GM12892 (cell line): ENCODE measurements around the gene RASA3.

Experiments used
- DNase-seq: peaks from one replicate; pipeline ENCODE4 v3.0.0; 2011; ENCODE audit not compliant: insufficient read length
- FAIRE-seq: peaks from 2 replicates; lab custom pipeline; 2011; peaks lifted over from hg19 to GRCh38; lab: Jason Lieb, UNC
- POLR2A ChIP-seq: IDR thresholded peaks from 2 replicates; pipeline ENCODE4 v1.6.1; 2011; ENCODE audit warnings: low read depth, low read length, control low read depth
- POLR2AphosphoS5 ChIP-seq: IDR thresholded peaks from 2 replicates; pipeline ENCODE4 v1.6.1; 2011; ENCODE audit warnings: low read depth, low read length, control low read depth
- TAF1 ChIP-seq: IDR thresholded peaks from 2 replicates; pipeline ENCODE4 v1.6.1; 2011; ENCODE audit warnings: low read depth, mild to moderate bottlenecking, control low read depth, low read length, borderline replicate concordance

The RASA3 gene

DNA sequence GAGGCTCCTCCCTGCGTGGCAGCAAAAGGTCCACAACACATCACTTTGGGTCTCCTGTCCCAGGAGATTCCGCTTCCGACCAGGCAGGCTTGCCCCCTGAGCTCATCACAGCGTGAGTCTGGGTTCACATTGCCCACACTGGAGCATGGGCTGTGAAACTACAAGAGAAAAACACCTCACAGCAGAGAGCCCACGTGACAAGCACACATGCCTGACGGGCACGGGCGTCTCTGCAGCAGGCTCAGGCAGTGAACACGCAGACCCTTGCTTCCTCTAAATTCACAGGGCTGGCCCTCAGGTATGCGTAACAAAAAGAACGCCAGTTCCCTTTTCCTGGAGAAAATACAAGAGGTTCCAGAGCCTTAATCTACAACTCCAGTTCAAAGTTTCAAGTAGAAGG lies 41.9 kb downstream of the RASA3 start:
- TF ChIP-seq TAF1, result no peak
- TF ChIP-seq POLR2A, result no peak
- no peak for TF ChIP-seq POLR2AphosphoS5
- FAIRE-seq (no peak), DNase-seq (no peak)

DNA sequence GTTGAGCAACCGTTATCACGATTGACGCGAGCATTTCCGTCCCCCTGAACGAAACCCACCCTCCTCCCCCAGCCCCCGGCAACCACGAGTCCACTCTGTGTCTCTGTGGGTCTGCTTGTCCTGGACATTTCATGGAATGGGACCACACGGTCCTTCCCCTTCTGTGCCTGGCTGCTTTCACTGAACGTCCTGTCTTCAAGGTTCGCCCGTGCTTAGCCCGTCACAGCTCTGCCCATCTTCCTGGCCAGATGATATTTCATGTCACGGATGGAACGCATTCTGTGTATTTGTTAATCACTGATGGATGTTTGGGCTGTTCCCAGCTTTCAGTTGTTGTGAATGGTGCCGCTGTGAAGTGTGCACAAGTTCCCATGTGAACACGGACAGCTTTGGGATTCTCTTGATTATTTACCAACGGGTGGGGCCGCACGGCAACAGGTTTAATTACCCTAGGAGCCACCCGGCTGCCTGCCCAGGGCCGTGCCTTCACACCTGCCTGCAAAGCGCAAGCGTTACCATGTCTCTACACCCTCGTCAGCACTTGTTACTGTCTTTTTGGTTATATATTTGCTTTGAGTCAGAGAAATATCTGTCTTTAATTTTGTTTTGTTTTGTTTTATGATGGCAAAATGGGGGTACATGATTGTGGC lies 42.5 kb downstream of the RASA3 start:
- no peak for DNase-seq
- FAIRE-seq, result no peak
- no peak for TF ChIP-seq POLR2A
- TF ChIP-seq POLR2AphosphoS5, result no peak
- TF ChIP-seq TAF1, result no peak

DNA sequence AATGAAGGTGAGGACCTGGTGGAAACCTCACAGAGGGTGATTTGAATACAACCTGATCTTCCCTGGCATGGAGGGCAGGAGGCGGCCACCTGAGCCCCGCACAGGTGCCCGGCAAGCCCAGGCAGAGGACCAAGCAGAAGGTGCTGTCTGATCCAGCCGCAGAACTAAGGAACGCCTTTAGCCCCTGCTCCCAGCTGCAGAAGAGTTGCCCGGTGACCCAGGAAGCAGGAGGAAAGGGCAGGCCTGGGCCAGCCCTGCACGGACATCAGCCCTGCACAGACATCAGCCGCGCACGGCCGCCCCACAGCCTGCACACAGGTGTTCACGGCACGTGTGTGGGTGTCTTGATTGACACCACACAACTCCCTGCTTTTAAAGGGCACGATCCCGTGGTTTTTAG lies 43.1 kb downstream of the RASA3 start:
- DNase-seq (no peak), FAIRE-seq (no peak)
- TF ChIP-seq POLR2A (no peak), TAF1 (no peak), POLR2AphosphoS5 (no peak)

DNA sequence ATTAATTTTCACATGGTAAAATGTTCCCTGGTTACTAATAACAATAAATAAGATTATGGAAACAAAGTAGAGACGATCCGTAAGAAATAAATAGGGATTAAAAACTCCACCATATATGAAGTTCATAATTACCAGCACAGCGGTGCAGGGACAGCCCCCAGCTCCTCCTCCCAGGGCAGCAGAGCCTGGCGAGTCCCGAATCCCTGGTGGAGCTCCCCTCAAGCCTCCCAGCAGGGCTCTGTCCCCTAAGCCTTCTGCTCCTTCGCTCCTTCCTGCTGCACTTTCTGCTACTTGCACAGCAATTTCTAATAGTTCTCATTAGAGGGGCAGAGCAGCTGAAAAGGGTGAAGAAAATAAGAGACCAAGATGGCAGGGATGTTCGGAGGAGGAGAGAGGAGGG lies 43.6 kb downstream of the RASA3 start:
- FAIRE-seq (no peak), DNase-seq (no peak)
- TF ChIP-seq POLR2AphosphoS5 (no peak), POLR2A (no peak), TAF1 (no peak)

DNA sequence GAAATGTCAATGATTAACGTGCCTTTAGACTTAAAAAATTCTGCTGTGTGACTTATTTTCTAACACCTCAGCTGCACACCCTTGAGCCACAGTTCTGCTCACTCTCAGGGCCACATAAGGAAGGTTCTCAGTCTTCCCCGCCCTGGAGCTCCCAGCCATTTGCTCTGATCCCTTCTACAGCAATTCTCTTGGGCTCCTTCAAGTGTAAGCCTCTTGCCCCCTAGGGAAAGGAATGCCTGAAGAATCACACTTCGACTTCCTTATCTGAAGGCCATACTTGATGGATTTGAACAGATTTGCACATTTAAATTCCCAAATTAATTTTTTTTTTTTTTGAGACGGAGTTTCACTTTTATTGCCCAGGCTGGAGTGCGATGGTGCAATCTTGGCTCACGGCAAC lies 44.2 kb downstream of the RASA3 start:
- no peak for FAIRE-seq
- no peak for DNase-seq
- TF ChIP-seq TAF1 (no peak), POLR2A (no peak), POLR2AphosphoS5 (no peak)

DNA sequence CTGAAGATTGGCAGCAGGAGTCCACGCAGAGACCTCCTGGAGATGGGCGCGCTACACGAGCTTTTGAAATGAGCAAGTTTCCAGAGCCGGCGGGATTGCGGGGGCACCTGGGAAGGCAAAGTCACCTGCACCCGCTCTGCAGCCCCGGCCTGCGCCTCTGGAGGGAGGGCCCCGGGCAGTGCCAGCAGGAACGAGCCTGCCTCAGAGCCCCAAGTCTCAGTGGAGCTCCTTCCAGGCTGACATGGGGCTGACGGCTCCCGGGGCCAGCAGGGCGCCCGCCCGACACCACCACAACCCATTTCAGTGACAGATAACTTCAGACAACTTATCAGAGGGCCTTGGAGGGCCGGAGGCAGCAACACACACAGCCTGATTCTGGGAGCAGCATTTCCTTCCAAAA lies 45.0 kb downstream of the RASA3 start:
- no peak for FAIRE-seq
- TF ChIP-seq POLR2A (no peak), TAF1 (no peak), POLR2AphosphoS5 (no peak)
- no peak for DNase-seq

DNA sequence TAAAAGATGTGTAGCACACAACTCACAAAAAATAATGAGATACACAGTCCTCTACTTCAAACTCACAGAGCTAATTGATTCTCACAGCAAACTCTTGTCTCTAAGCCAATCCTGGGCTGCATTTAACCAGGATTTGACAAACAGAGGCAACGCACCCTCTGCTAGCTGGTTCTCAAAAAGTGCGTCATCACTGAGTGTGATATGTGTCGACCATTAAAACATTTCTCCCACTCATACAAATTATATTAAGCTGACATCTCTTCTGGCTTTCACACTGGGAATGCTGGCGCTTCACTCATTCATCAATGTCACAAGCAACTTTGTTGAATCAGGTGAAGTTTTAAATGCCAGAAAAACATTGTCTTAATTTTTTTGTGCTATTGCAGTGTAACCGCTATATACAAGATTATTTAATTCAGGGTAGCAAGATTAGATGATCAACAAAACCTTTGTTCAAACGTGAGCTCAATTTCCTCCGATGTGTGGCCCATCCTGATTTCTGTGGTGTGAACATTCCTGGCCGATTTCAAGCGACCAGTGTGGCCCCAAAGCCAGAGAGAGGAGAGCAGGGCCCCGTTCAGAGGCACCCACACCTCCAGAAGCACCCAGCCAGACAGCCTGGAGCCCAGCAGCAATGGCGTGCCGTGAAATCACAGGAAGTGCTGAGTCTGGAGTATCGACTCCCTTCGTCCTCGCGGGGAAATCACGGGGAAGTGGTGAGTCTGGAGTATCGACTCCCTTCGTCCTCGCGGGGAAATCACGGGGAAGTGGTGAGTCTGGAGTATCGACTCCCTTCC lies 49.4 kb downstream of the RASA3 start:
- no peak for DNase-seq
- no peak for TF ChIP-seq POLR2A
- TF ChIP-seq POLR2AphosphoS5, result no peak
- TF ChIP-seq TAF1, result no peak
- FAIRE-seq, result no peak

DNA sequence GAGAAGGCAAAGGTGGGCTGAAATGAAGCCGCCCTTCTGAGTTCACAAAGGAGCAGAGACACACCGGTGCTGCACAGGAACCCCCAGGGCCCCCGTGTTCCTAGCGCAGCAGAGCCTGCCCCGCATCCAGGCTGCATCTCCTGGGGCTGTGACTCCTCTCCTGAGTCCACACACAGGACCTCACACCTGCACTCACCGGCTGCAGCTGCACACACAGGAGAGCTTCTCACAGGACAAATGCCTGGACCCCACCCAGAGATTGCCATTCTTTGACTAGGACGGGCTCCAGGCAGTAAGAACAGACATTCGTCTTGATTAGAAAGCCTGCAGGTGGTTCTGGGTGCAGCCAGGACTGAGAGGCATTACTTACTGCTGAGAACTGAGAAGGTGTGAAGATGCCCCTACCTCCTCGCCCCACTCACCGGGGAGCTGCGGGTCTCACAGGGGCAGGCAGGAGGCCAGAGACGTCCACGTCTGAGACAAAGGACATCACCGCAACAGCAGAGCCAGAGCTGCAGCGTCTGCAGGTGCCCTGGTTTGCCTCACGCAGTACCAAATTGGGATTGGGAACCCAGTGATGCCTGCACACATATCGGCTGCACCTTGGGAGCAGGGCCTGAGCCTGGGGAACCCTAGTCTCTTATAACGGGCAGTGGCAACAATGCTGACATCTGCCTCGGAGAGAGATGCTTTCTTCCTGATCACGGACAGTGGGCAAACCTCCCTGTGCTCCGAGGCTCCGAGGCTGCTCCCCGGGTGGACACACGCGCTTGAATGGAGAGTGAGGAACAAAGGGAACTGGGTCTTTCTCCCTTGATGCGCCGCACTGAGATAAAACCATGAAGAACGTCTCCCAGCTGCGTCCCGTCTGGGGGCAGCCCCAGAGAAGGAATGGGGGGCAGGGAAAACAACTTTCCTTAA lies 50.4 kb downstream of the RASA3 start:
- FAIRE-seq (no peak), DNase-seq (no peak)
- TF ChIP-seq POLR2AphosphoS5, result no peak
- TF ChIP-seq POLR2A, result no peak
- no peak for TF ChIP-seq TAF1

DNA sequence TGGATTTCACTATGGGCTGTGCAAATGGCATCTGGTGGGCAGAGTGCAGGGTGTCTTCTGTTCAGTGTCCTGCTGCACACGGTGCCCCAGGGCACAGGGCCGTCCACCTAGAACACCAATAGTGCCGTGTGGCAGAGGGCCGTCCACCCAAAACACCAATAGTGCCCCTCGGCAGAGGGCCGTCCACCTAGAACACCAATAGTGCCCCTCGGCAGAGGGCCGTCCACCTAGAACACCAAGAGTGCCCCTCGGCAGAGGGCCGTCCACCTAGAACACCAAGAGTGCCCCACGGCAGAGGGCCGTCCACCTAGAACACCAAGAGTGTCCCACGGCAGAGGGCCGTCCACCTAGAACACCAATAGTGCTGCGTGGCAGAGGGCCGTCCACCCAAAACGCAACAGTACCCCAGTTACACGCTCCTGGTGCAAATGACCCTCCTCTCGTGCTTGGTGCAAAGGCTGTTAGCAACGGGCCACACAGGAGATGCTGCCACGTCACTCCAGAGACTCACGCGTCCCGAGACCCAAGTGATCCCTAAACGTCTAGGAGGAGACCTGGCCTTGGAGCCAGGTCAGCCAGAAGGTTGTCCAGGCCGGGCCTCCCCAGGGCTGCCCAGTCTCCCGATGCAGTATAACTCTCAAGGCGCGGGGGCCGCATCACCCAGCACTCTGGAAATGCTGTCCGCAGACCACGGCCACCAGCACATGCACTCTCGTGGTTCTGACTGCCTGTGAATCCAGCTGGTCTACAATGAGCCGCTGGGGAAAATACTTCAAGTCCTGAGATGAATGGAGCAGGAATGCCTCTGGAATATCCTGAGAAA lies 51.5 kb downstream of the RASA3 start:
- DNase-seq, result no peak
- no peak for TF ChIP-seq POLR2AphosphoS5
- no peak for TF ChIP-seq TAF1
- TF ChIP-seq POLR2A, result no peak
- no peak for FAIRE-seq

DNA sequence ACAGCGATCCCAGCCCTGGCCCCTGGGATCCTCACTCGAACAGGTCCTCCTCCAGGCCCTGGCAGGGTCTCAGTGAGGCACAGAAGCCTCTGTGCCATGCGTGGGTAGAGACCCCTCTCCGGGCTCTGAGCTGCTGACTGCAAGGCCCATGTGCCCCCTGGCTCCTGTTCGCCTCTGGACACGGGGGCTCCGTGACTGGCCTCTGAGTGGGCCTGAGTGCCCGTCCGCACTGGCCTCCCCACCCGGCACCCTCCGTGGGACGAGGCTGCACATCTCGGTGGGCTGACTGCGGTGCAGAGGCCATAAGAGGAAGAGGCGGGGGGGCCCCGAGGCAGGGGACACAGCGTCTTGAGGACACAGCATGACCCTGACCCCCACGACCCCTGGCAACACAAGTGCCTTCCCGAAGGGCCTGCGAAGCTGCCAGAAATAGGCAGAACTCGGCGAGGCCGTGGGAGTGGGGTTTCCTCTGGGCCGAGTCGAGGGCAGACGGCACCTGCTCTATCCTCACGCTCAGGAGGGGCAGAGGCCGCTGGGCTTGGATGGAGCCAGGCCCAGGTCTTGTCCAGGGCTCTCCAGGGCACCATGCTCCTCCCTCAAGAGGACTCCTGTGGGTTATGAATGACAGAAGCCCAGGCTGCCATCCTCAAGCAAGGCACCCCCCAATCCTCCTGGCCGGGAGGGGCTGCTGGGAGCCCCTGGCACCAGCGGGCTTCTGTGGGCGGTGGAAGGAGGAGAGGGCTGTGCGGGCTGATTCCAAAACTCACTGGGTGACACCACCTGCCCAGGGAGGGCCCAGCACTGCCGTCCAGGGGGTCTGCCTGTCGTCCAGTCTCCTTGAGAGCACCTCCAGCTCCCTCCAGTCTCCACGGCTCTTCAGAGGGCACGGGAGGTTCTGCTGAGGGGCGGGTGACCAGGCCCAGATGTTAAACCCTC lies 52.6 kb downstream of the RASA3 start:
- no peak for FAIRE-seq

More for the DNA sequence above, 52.6 kb downstream of the RASA3 start:
- DNase-seq, result no peak
- TF ChIP-seq POLR2A (no peak), POLR2AphosphoS5 (no peak), TAF1 (no peak)
